Measurements from ENCODE around the gene CCDC6.

CCDC6 gene

DNA sequence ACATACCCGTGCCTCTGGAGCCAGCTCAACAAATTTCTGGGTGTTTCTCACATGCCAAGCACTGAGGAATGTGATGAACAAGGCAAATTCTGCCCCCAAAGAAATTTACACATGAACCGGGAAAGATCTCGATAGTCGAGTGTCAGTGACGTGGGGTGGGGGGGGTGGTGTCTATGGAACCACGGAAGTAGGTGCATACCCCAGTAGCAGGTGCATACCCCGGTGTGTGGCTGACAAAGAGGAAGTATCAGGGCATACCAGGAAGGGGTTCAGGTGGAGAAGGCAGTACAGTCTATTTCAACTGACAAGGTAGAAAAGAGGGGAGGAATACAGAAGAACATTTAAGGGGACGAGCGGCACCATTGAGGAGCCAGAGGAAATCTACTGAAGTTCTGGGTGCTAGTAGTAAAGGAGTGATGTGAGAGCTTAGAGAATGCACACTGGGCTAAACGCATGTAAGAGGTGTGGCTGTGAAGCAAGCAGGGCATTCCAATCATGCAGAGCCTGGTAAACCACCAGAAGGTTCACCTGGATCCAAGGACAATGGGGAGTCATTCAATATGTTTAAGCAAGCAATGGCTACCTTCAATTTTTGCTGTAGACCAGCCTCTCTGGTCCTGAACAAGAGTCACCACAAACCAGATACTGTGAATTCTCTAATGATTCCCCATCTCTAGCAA lies 6.2 kb downstream of the CCDC6 start:
- Histone ChIP-seq H4K20me1 (ENCODE audit: insufficient read depth, low read length) (no peaks in the 10 kb centered on the region), H3K79me2 (ENCODE audit: insufficient read depth, low read length) (peaks cover 98% of the 10 kb centered on the region), H3K4me1 (ENCODE audit: insufficient read depth, low read length, severe bottlenecking) (peaks cover 78% of the 10 kb centered on the region), H3K27ac (ENCODE audit: low read depth, low read length, poor library complexity, severe bottlenecking) (peak overlapping the region; percentile 64), H3K4me3 (ENCODE audit: low read depth, low read length, poor library complexity, severe bottlenecking) (peak overlapping the region; percentile 24), H3K4me2 (ENCODE audit: low read length) (peak overlapping the region; percentile 59), H3K9ac (ENCODE audit: low read length) (peak overlapping the region; percentile 13; the same call in 1 of the 2 replicates), H3F3A (ENCODE audit: insufficient read depth, low read length) (no peaks in the 10 kb centered on the region), H3K27me3 (ENCODE audit: insufficient read depth, low read length) (no peaks in the 10 kb centered on the region), H3K9me2 (ENCODE audit: low read depth, low read length) (no peaks in the 10 kb centered on the region), H3K9me3 (ENCODE audit: low read length) (no peaks in the 10 kb centered on the region), H2AFZ (ENCODE audit: low read length) (no peak overlapping the region), H3K36me3 (ENCODE audit: insufficient read depth, low read length) (peaks cover 34% of the 10 kb centered on the region)
- TF ChIP-seq, protein P1, sequence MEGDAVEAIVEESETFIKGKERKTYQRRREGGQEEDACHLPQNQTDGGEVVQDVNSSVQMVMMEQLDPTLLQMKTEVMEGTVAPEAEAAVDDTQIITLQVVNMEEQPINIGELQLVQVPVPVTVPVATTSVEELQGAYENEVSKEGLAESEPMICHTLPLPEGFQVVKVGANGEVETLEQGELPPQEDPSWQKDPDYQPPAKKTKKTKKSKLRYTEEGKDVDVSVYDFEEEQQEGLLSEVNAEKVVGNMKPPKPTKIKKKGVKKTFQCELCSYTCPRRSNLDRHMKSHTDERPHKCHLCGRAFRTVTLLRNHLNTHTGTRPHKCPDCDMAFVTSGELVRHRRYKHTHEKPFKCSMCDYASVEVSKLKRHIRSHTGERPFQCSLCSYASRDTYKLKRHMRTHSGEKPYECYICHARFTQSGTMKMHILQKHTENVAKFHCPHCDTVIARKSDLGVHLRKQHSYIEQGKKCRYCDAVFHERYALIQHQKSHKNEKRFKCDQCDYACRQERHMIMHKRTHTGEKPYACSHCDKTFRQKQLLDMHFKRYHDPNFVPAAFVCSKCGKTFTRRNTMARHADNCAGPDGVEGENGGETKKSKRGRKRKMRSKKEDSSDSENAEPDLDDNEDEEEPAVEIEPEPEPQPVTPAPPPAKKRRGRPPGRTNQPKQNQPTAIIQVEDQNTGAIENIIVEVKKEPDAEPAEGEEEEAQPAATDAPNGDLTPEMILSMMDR (IDR thresholded peaks at IDR 0.05; ENCODE audit: low read length): no peak
- TF ChIP-seq EZH2 (IDR thresholded peaks at IDR 0.05; ENCODE audit: borderline replicate concordance, low read length): no peak

DNA sequence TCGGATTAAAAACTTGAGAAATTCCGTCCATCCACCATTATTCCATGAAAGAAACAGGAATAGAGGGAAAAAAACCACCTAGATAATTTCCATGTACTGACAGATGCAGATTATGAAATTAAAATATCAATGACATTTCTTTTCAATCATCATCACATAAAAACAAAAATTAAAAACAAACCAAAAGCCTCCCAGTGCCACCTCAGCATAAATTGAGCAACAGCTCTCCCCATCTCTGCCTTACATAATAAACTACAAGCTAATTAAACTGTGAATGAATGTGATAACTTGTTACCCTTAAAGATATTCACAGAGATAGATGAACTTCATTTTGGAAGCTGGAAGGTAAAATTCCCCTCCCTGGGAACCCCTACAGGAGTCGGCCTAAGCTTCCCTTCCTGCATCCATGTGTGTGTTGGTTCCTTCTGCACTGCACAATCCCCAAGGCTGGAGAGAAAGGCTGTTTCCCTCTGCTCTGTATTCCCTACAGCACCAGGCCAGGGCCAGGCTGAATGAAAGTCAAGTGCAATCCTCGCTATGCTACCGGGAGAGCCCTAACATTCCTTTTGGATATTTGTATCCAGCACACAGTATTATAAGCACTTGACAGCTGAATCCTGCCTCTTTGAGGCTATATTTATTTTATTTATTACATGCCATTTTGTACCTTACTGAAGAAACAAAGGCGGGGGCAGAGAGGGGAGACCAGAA lies 8.1 kb downstream of the CCDC6 start:
- no peaks in the 10 kb centered on the region for H4K20me1 ChIP-seq (ENCODE audit: insufficient read depth, low read length)

DNA sequence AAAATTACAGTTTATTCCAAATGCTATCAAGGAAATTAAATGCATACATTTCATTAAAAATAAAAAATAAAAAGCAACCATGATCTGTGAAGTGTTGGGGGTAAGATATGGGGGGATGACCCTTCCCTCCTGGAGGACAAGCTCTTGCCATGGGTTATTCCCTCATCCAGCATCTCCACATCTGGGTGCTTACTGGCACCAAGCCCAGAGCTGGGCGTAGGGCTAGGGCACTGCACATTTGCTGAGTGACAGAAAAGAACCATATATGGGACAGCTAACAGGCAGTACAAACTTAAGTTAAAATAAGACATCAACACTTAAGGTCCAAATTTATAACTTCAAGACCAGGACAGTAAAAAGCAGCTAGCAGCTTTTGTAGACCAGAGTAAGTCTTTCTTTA lies 10.2 kb downstream of the CCDC6 start:
- peaks cover 78% of the 10 kb centered on the region for H3K4me1 ChIP-seq (ENCODE audit: insufficient read depth, low read length, severe bottlenecking)
- peaks cover 97% of the 10 kb centered on the region for H3K79me2 ChIP-seq (ENCODE audit: insufficient read depth, low read length)
- no peak overlapping the region for H2AFZ ChIP-seq (ENCODE audit: low read length)
- peaks cover 20% of the 10 kb centered on the region; the same call in 1 of the 2 replicates for H3K36me3 ChIP-seq (ENCODE audit: insufficient read depth, low read length)
- H4K20me1 ChIP-seq (ENCODE audit: insufficient read depth, low read length): no peaks in the 10 kb centered on the region
- no peak overlapping the region for H3K4me3 ChIP-seq (ENCODE audit: low read depth, low read length, poor library complexity, severe bottlenecking)
- H3K9me3 ChIP-seq (ENCODE audit: low read length): no peaks in the 10 kb centered on the region
- H3F3A ChIP-seq (ENCODE audit: insufficient read depth, low read length): no peaks in the 10 kb centered on the region
- no peak overlapping the region for H3K9ac ChIP-seq (ENCODE audit: low read length)
- no peaks in the 10 kb centered on the region for H3K27me3 ChIP-seq (ENCODE audit: insufficient read depth, low read length)
- H3K27ac ChIP-seq (ENCODE audit: low read depth, low read length, poor library complexity, severe bottlenecking): no peak overlapping the region
- no peak overlapping the region for H3K4me2 ChIP-seq (ENCODE audit: low read length)
- no peaks in the 10 kb centered on the region for H3K9me2 ChIP-seq (ENCODE audit: low read depth, low read length)
- TF ChIP-seq, protein P1 (IDR thresholded peaks at IDR 0.05; ENCODE audit: low read length): no peak
- TF ChIP-seq EZH2 (IDR thresholded peaks at IDR 0.05; ENCODE audit: borderline replicate concordance, low read length): no peak

More for the DNA sequence above, 8.1 kb downstream of the CCDC6 start:
- Histone ChIP-seq H3K4me3 (ENCODE audit: low read depth, low read length, poor library complexity, severe bottlenecking) (no peak overlapping the region), H3K36me3 (ENCODE audit: insufficient read depth, low read length) (peaks cover 31% of the 10 kb centered on the region), H3K4me2 (ENCODE audit: low read length) (no peak overlapping the region), H3K9me3 (ENCODE audit: low read length) (no peaks in the 10 kb centered on the region), H3K9ac (ENCODE audit: low read length) (no peak overlapping the region), H3F3A (ENCODE audit: insufficient read depth, low read length) (no peaks in the 10 kb centered on the region), H3K9me2 (ENCODE audit: low read depth, low read length) (no peaks in the 10 kb centered on the region), H3K27me3 (ENCODE audit: insufficient read depth, low read length) (no peaks in the 10 kb centered on the region), H3K27ac (ENCODE audit: low read depth, low read length, poor library complexity, severe bottlenecking) (no peak overlapping the region), H2AFZ (ENCODE audit: low read length) (no peak overlapping the region), H3K79me2 (ENCODE audit: insufficient read depth, low read length) (peaks cover 98% of the 10 kb centered on the region), H3K4me1 (ENCODE audit: insufficient read depth, low read length, severe bottlenecking) (peaks cover 77% of the 10 kb centered on the region)
- no peak for TF ChIP-seq EZH2 (IDR thresholded peaks at IDR 0.05; ENCODE audit: borderline replicate concordance, low read length)
- TF ChIP-seq, protein P1 (IDR thresholded peaks at IDR 0.05; ENCODE audit: low read length): no peak

All from OCI-LY1 (cell line).